Stimulated activated CD8-positive, alpha-beta memory T cell treated with anti-CD3 and anti-CD28 coated beads, Interleukin-15, amount 100 ng/mL, for 4 hours (primary cell): ENCODE measurements around the gene MPG.
"Not testable (repeated sequence)": the region's sequence is repeated elsewhere in the genome, so short reads cannot be mapped to it uniquely, and the experiment has no call there.

ENCODE experiments used
- DNase-seq, 2 donors: peaks; one replicate each; pipeline ENCODE4 v3.0.0-alpha.2; 2020; ENCODE audit warnings: low read depth in 2 of 2

MPG gene

GRCh38 chr16:112153-112840, 34.3 kb downstream of the MPG start:
- no peak for DNase-seq

- DNase-seq, result no peak
Observed at GRCh38 chr16:114327-114726, 36.3 kb downstream of the MPG start.

- no peak for DNase-seq
Observed at GRCh38 chr16:116015-116414, 38.0 kb downstream of the MPG start.

GRCh38 chr16:117379-118365, 39.6 kb downstream of the MPG start:
- peak; percentile 13 to 47 for DNase-seq

GRCh38 chr16:118857-119256, 40.8 kb downstream of the MPG start:
- DNase-seq, result no peak

- no peak for DNase-seq
Observed at GRCh38 chr16:119295-119694, 41.3 kb downstream of the MPG start.

GRCh38 chr16:119835-120491, 41.9 kb downstream of the MPG start:
- no peak for DNase-seq

GRCh38 chr16:120756-121155, 42.7 kb downstream of the MPG start:
- DNase-seq, result no peak

GRCh38 chr16:122361-122760, 44.3 kb downstream of the MPG start:
- DNase-seq, result no peak

GRCh38 chr16:123558-124350, 45.7 kb downstream of the MPG start:
- not testable (repeated sequence) for DNase-seq

- no peak for DNase-seq
Observed at GRCh38 chr16:125011-125410, 47.0 kb downstream of the MPG start.

GRCh38 chr16:129075-129474, 51.0 kb downstream of the MPG start:
- DNase-seq, result no peak

GRCh38 chr16:130533-131173, 52.6 kb downstream of the MPG start:
- no peak for DNase-seq

- DNase-seq, result no peak
Observed at GRCh38 chr16:132120-132519, 54.1 kb downstream of the MPG start.

- DNase-seq, result no peak
Observed at GRCh38 chr16:133716-134115, 55.7 kb downstream of the MPG start.
